ENCODE results near the gene CHDH.

CHDH gene

DNA sequence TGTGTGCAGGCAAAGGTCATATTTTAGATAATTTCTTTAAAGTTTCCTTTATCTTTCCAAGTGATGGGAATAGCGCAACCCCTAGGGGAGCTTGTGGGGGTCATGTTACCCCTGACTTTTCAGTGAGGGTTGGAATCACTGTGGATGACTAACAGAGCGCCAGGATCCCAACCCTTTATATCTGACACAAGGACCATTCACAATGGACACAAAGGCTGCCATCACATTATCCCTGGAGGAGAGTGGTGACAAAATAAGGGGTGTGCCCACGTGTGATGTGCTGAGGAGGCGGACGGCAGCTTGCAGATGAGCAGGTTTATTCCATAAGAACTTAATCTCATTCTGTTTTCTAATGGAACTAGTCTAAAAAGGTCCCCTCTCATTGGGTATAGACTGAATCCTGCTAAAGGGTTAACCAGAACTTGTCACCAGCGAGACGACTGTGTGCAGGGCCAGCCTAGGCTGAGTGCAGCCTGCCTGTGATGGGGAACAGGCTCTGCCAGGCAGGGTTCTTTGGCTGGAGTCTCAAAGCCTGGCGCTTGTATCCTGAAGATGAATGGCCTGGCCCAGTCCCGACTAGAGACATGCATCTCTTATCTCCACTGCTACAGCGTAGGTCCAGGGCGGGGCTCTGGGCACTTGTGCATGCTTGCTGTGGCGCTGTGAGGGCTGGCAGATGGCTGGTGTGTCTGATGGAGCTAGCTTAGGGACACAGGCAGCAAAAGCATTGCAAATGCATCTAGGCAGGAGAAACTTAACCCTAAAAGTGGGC is 50.2 kb downstream of the CHDH start:
- no peak for TF ChIP-seq CTCF (IDR thresholded peaks at IDR 0.05; ENCODE audit: low read depth, low read length)
- H3K4me3 ChIP-seq (ENCODE audit: low read depth, low read length): no peak overlapping the region

DNA sequence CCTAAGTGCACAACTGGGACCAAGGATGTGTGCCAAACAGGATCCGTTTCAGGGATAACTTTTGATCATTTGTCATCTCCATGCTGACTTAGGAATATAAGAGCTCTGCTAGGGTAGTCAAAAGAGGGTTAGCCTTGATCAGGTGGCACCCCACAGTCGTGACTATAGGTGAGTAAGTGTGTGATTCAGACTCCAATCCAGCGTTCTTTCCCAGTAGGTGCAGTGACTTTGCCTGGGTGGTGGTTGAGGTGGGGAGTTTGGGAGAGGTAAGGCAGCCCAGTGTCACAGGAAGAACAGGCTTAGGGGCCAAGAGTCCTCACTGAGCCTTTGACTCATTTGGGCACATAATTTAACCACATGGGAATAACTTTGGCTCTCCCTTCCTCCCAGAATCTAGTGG is 51.0 kb downstream of the CHDH start:
- no peak for TF ChIP-seq CTCF (IDR thresholded peaks at IDR 0.05; ENCODE audit: low read depth, low read length)
- H3K4me3 ChIP-seq (ENCODE audit: low read depth, low read length): no peak overlapping the region

DNA sequence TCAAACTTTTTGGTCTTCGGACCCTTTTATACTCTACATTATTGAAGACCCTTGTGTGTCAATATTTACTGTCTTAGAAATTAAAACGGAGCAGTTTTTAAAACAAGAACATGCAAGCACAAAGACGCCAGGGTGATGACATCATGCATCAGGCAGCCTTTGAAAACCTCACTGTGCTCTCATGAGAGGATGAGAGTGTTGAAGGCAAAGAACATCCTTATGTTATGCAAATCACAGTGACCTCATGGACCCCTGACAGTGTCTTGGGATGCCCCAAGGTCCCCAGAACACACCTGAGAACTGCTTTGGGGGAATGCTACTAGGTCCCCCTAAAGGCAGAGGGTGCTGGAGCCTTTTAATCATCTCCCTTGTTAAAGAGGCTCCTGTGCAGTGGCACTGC is 51.6 kb downstream of the CHDH start:
- TF ChIP-seq CTCF (IDR thresholded peaks at IDR 0.05; ENCODE audit: low read depth, low read length): no peak
- H3K4me3 ChIP-seq (ENCODE audit: low read depth, low read length): no peak overlapping the region

- no peak overlapping the region for H3K4me3 ChIP-seq (ENCODE audit: low read depth, low read length)
- no peak for TF ChIP-seq CTCF (IDR thresholded peaks at IDR 0.05; ENCODE audit: low read depth, low read length)
Measured at GRCh38 chr3:53792866-53793265, 53.4 kb downstream of the CHDH start.

GRCh38 chr3:53791317-53791716 is 54.9 kb downstream of the CHDH start:
- TF ChIP-seq CTCF (IDR thresholded peaks at IDR 0.05; ENCODE audit: low read depth, low read length): no peak
- H3K4me3 ChIP-seq (ENCODE audit: low read depth, low read length): no peak overlapping the region

DNA sequence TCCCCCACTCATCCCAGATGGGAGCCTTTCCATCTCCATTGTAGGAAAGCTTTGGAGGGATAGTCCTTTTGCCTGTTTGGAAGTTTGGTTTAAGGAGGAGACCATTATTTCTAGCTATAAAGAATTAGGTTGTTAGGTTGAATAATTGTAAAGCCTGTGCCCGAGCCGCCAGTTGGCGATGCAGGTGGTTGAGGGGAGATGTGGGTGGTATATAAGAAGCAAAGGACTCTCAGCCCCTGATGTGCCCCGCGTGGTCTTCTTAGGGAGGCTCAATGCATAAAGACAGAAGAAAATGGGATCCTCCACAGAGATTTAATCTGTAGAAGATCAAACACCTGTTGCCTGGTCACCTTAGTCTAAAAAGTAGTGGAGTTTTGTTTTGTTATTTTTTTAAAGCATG is 55.7 kb downstream of the CHDH start:
- no peak for TF ChIP-seq CTCF (IDR thresholded peaks at IDR 0.05; ENCODE audit: low read depth, low read length)
- no peak overlapping the region for H3K4me3 ChIP-seq (ENCODE audit: low read depth, low read length)

DNA sequence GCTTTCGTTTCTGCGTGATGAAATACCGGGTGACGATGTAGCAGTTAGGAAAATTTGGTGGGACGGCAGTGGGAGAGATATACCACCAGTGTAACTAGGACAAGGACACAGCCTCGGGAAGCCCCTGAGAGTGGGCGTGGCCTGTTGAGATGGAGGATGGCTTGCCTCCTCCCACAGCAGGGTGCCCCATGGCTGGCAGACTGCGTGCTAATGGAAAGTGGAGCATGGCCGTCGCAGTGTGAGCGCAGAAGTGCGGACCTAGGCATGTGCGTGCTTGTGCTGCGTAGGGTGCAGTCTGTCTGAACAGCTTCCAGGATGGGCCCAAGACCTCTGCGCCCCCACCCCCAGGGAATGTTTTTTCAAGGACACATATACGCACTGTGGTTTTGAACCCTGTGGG is 56.8 kb downstream of the CHDH start:
- TF ChIP-seq CTCF (IDR thresholded peaks at IDR 0.05; ENCODE audit: low read depth, low read length): no peak
- H3K4me3 ChIP-seq (ENCODE audit: low read depth, low read length): no peak overlapping the region

Measured in WI38 (cell line).